Measurements from ENCODE around the gene DOCK3.

- TF ChIP-seq CTCF (IDR thresholded peaks at IDR 0.05; ENCODE audit: low read depth, low read length, poor library complexity, severe bottlenecking) (no peak), EZH2phosphoT487 (IDR thresholded peaks at IDR 0.05; ENCODE audit: borderline replicate concordance, low read length) (no peak)
Measured at GRCh38 chr3:51360806-51361205, 686.1 kb downstream of the DOCK3 start.

Measured in DOHH2 (cell line).